ENCODE measurements around the gene GNB2. TPM values are rescaled to one million over a fixed set of nuclear protein-coding genes. Genes with fewer than 3 reads are reported as not detected.

The GNB2 gene
- total and polyA plus RNA-seq, 2 of the 13 experiments (the other 11 are each of a cell fraction or from before 2014, with no cell fraction given), result 48.3 to 67.1 TPM

- 0 out of 2 replicates have a peak, but pooled peaks have one; percentile 33 for TF ChIP-seq AHR (CRISPR knock-in tag; IDR thresholded peaks at IDR 0.05)
- TF ChIP-seq BHLHE40 (IDR thresholded peaks at IDR 0.05; ENCODE audit: low read length), result peak; percentile 98
- TF ChIP-seq POLR2G (IDR thresholded peaks at IDR 0.05; ENCODE audit: low read depth, low read length), result peak; percentile 57
- TF ChIP-seq KDM6A (CRISPR knock-in tag; IDR thresholded peaks at IDR 0.05; ENCODE audit: low read depth), result no peak
- peak; percentile 70; the same call in 1 of the 2 replicates for TF ChIP-seq ZIK1 (CRISPR knock-in tag; IDR thresholded peaks at IDR 0.05; ENCODE audit: borderline replicate concordance, low read depth)
- TF ChIP-seq ONECUT2 (CRISPR knock-in tag; IDR thresholded peaks at IDR 0.05), result no peak
- peak; percentile 94 for TF ChIP-seq SP4 (CRISPR knock-in tag; IDR thresholded peaks at IDR 0.05)
- no peak for TF ChIP-seq GLI4 (CRISPR knock-in tag; IDR thresholded peaks at IDR 0.05; ENCODE audit: borderline replicate concordance)
- no peak for TF ChIP-seq MTA3 (CRISPR knock-in tag; IDR thresholded peaks at IDR 0.05)
- TF ChIP-seq PHF21A (CRISPR knock-in tag; IDR thresholded peaks at IDR 0.05), result peak; percentile 70; the same call in 1 of the 2 replicates
- no peak for TF ChIP-seq ATF5 (CRISPR knock-in tag; IDR thresholded peaks at IDR 0.05; ENCODE audit: low read depth)
- TF ChIP-seq ZNF556 (CRISPR knock-in tag; IDR thresholded peaks at IDR 0.05; ENCODE audit: borderline replicate concordance), result peak; percentile 36; the same call in 1 of the 2 replicates
- no peak for TF ChIP-seq NBN (conservative IDR thresholded peaks at IDR 0.05)
- TF ChIP-seq ZFP41 (CRISPR knock-in tag; IDR thresholded peaks at IDR 0.05; ENCODE audit: borderline replicate concordance), result no peak
- TF ChIP-seq ZNF343 (CRISPR knock-in tag; IDR thresholded peaks at IDR 0.05), result no peak
- TF ChIP-seq CTCF (CRISPR knock-in tag; IDR thresholded peaks at IDR 0.05), result no peak
- peak; percentile 10; the same call in 1 of the 2 replicates for TF ChIP-seq ZNF609 (CRISPR knock-in tag; IDR thresholded peaks at IDR 0.05; ENCODE audit: borderline replicate concordance)
- no peak for TF ChIP-seq ZNF737 (CRISPR knock-in tag; IDR thresholded peaks at IDR 0.05; ENCODE audit: borderline replicate concordance)
- TF ChIP-seq MTA1 (CRISPR knock-in tag; IDR thresholded peaks at IDR 0.05; ENCODE audit: borderline replicate concordance), result no peak
- no peak for TF ChIP-seq ZFP37 (CRISPR knock-in tag; IDR thresholded peaks at IDR 0.05; ENCODE audit: borderline replicate concordance)
- TF ChIP-seq ZNF605 (CRISPR knock-in tag; IDR thresholded peaks at IDR 0.05), result peak; percentile 91
- TF ChIP-seq TAF1 (CRISPR knock-in tag; IDR thresholded peaks at IDR 0.05), result peak; percentile 76; the same call in 1 of the 2 replicates
- TF ChIP-seq EEA1 (CRISPR knock-in tag; IDR thresholded peaks at IDR 0.05; ENCODE audit: borderline replicate concordance), result no peak
- no peak for TF ChIP-seq XBP1 (CRISPR knock-in tag; IDR thresholded peaks at IDR 0.05)
- no peak for TF ChIP-seq MED8 (CRISPR knock-in tag; IDR thresholded peaks at IDR 0.05; ENCODE audit: insufficient replicate concordance)
These were observed at the start of gene GNB2 (continued) for GRCh38 chr7:100673302-100673941.
